HepG2 (cell line): ENCODE results near the gene LRBA. TPM values are rescaled to one million over a fixed set of nuclear protein-coding genes. Genes with fewer than 3 reads are reported as not detected.
A peak's percentile ranks its signal among the peaks of the same experiment; 100 is the strongest.

Experiments
- ATAC-seq: fragments of 200-7000 bp; cut with Tn5 transposase; 3 replicates; pipeline ENCODE4 v1.9.1; 2020; ENCODE audit warnings: mild to moderate bottlenecking, moderate library complexity
- BruUV-seq: library from RNA; stranded (reverse); fragments of 400-500 nt; replicated peaks from 2 replicates; lab custom pipeline; 2021; lab: Mats Ljungman, UMichigan
- CTCF ChIA-PET: fragments of 300-600 bp; formaldehyde crosslinking; extraction: SDS; loops from one replicate; lab custom pipeline; 2021; ENCODE audit warnings: low total read pairs, inconsistent platforms, low intra/inter-chr PET ratio; lab: Yijun Ruan, JAX
- POLR2A ChIA-PET: fragments of 350-600 bp; sonication (Branson Sonifier 250); formaldehyde crosslinking; loops from one replicate; lab custom pipeline; 2020; ENCODE audit warnings: antibody characterized with exemption, inconsistent platforms; lab: Yijun Ruan, JAX
- DNase-seq: peaks from one replicate; pipeline ENCODE4 v3.0.0-alpha.2; 2015; ENCODE audit warnings: low spot score
- FAIRE-seq: peaks from 3 replicates; lab custom pipeline; 2011; peaks lifted over from hg19 to GRCh38; lab: Jason Lieb, UNC
- H2AFZ ChIP-seq: one replicate; pipeline ENCODE4 v1.6.1; 2011; ENCODE audit warnings: low read length, inconsistent platforms
- H3K27ac ChIP-seq: fragments of 300-600 bp; 3 replicates; pipeline ENCODE4 v1.8.0; 2011; ENCODE audit warnings: mixed run types, mild to moderate bottlenecking, mixed read lengths, low read length, inconsistent platforms; ENCODE audit not compliant: insufficient read depth; ENCODE audit errors: extremely low read length
- H3K27me3 ChIP-seq, 2 experiments: fragments of 200-600 bp in 1 of 2; 2 replicates in 1 of 2; 3 replicates in 1 of 2; pipeline versions ENCODE4 v1.6.0 to v1.8.0; 2011; ENCODE audit warnings: low read length in 2 of 2, mild to moderate bottlenecking in 2 of 2, moderate library complexity in 2 of 2, inconsistent platforms in 1 of 2; ENCODE audit not compliant: insufficient read depth in 2 of 2, control insufficient read depth in 1 of 2
- H3K36me3 ChIP-seq, 2 experiments: fragments of 200-600 bp in 1 of 2; replicated peaks in 1 of 2; 2 replicates in 1 of 2; 3 replicates in 1 of 2; pipeline versions ENCODE4 v1.5.1 to v1.8.0; 2011; ENCODE audit warnings: low read length in 2 of 2, inconsistent platforms in 1 of 2; ENCODE audit not compliant: insufficient read depth in 2 of 2, control insufficient read depth in 1 of 2
- H3K4me1 ChIP-seq: 2 replicates; pipeline ENCODE4 v1.5.1; 2012; ENCODE audit warnings: low read length, inconsistent platforms; ENCODE audit not compliant: insufficient read depth
- H3K4me2 ChIP-seq: 2 replicates; pipeline ENCODE4 v1.6.0; 2011; ENCODE audit warnings: low read depth, low read length, inconsistent platforms
- H3K4me3 ChIP-seq, 3 experiments: fragments of 200-600 bp in 1 of 3; sonication (generic), shearing (Covaris generic) in 1 of 3; replicated peaks in 1 of 3; 2 replicates each; pipeline ENCODE4 v1.5.1; 2011 to 2016; ENCODE audit warnings: low read length in 3 of 3, inconsistent platforms in 2 of 3, low read depth in 2 of 3, mild to moderate bottlenecking in 2 of 3, control low read depth in 1 of 3, mixed read lengths in 1 of 3; ENCODE audit not compliant: insufficient read depth in 1 of 3
- H3K79me2 ChIP-seq: one replicate; pipeline ENCODE4 v1.6.1; 2011; ENCODE audit warnings: low read length, inconsistent platforms; ENCODE audit not compliant: insufficient read depth
- H3K9ac ChIP-seq: 2 replicates; pipeline ENCODE4 v1.6.0; 2011; ENCODE audit warnings: mild to moderate bottlenecking, low read depth, low read length, inconsistent platforms; ENCODE audit not compliant: insufficient read depth
- H3K9me3 ChIP-seq: 2 replicates; pipeline ENCODE4 v1.5.1; 2012; ENCODE audit warnings: mild to moderate bottlenecking, low read length
- H4K20me1 ChIP-seq: 2 replicates; pipeline ENCODE4 v1.6.0; 2011; ENCODE audit warnings: inconsistent platforms, mild to moderate bottlenecking, low read length, moderate library complexity; ENCODE audit not compliant: insufficient read depth
- CEBPB ChIP-seq: IDR thresholded peaks from 2 replicates; pipeline ENCODE4 v1.6.1; 2011; ENCODE audit warnings: low read depth, low read length, improper control_type of control experiment, borderline replicate concordance
- CEBPG ChIP-seq: IDR thresholded peaks from 2 replicates; pipeline ENCODE4 v1.6.1; 2016
- MTF2 ChIP-seq: sonication (generic); formaldehyde crosslinking; IDR thresholded peaks from 2 replicates; pipeline ENCODE4 v1.5.0; 2020; ENCODE audit warnings: missing genetic modification reagents, borderline replicate concordance
- SMC3 ChIP-seq: IDR thresholded peaks from 2 replicates; pipeline ENCODE4 v1.6.1; 2011; ENCODE audit warnings: low read length, improper control_type of control experiment
- TEAD3 ChIP-seq: optimal IDR thresholded peaks from 2 replicates; pipeline ENCODE3; 2016; ENCODE audit warnings: borderline replicate concordance
- ZMYM2 ChIP-seq: sonication (generic); formaldehyde crosslinking; IDR thresholded peaks from 2 replicates; pipeline ENCODE4 v1.8.0; 2022; ENCODE audit warnings: mild to moderate bottlenecking, missing genetic modification reagents
- ZNF121 ChIP-seq: sonication (generic); formaldehyde crosslinking; IDR thresholded peaks from 2 replicates; pipeline ENCODE4 v1.5.0; 2020; ENCODE audit warnings: mild to moderate bottlenecking, missing genetic modification reagents
- ZNF652 ChIP-seq: IDR thresholded peaks from 2 replicates; pipeline ENCODE4 v1.6.1; 2016; ENCODE audit warnings: low read depth, borderline replicate concordance
- WGBS: methylation state at CpG from one replicate; pipeline ENCODE4 v1.1.6; 2017; ENCODE audit warnings: low lambda C conversion rate; 5-methylcytosine and 5-hydroxymethylcytosine counted together
- in situ Hi-C: cut with HindIII; loops from 2 replicates; pipeline ENCODE4 v1.10.0; 2017; ENCODE audit warnings: low pct_unique_long_range_greater_than_20kb; ENCODE audit not compliant: extremely low pct_ligation_motif_present
- intact Hi-C: fragments of 100-400 bp; cut with micrococcal nuclease; formaldehyde crosslinking; loops from one replicate; pipeline ENCODE4 v1.10.0; 2022; ENCODE audit not compliant: unreplicated experiment
- polyA plus RNA-seq, 8 experiments: library from polyadenylated mRNA; depleted of rRNA in 3 of 8; stranded (reverse) in 7 of 8; unstranded in 1 of 8; fragments of >200 nt; fragmentation: Illumina TruSeq in 4 of 8; extraction: Trizol in 4 of 8; gene quantifications; 2 replicates each; pipeline versions ENCODE4 v1.2.1 to v1.2.3, GENCODE V29; 2011 to 2016; ENCODE audit warnings: low read depth in 4 of 8, missing spikeins in 1 of 8, mixed read lengths in 1 of 8; ENCODE audit not compliant: insufficient read depth in 1 of 8
- total RNA-seq, 5 experiments: library from RNA; depleted of rRNA; stranded (reverse); fragments of >200 nt; fragmentation: Illumina TruSeq; extraction: Trizol; gene quantifications; 2 replicates each; pipeline ENCODE4 v1.2.3, GENCODE V29; 2016; ENCODE audit warnings: low read depth in 1 of 5
- TF ChIP-seq, protein P1 (sequence below): sonication (generic); formaldehyde crosslinking; IDR thresholded peaks from 2 replicates; pipeline ENCODE4 v1.4.0; 2020; ENCODE audit warnings: low read depth, mild to moderate bottlenecking, missing genetic modification reagents
- TF ChIP-seq, protein P2 (sequence below): sonication (generic); formaldehyde crosslinking; IDR thresholded peaks from 2 replicates; pipeline ENCODE4 v1.4.0; 2020; ENCODE audit warnings: mild to moderate bottlenecking, missing genetic modification reagents

The LRBA gene
- total and polyA plus RNA-seq, 2 of the 13 experiments (the other 11 are each of a cell fraction or from before 2014, with no cell fraction given): 21.0 to 37.2 TPM

- no peak overlapping the region for H3K9ac ChIP-seq
- POLR2A ChIA-PET: no interaction called here
- TF ChIP-seq CEBPB (peak; percentile 96), ZNF121 (CRISPR knock-in tag) (peak; percentile 77), CEBPG (CRISPR knock-in tag) (peak; percentile 82), SMC3 (peak; percentile 9; the same call in 1 of the 2 replicates), ZNF652 (CRISPR knock-in tag) (peak; percentile 38; the same call in 1 of the 2 replicates)
- TF ChIP-seq, protein P1, sequence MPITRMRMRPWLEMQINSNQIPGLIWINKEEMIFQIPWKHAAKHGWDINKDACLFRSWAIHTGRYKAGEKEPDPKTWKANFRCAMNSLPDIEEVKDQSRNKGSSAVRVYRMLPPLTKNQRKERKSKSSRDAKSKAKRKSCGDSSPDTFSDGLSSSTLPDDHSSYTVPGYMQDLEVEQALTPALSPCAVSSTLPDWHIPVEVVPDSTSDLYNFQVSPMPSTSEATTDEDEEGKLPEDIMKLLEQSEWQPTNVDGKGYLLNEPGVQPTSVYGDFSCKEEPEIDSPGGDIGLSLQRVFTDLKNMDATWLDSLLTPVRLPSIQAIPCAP: no peak
- intact Hi-C loops: no loop called here
- H2AFZ ChIP-seq: no peak overlapping the region
- CTCF ChIA-PET: no interaction called here
- no peak overlapping the region for H3K27ac ChIP-seq
- no peak overlapping the region for H3K4me2 ChIP-seq
- FAIRE-seq: no peak
- no peaks in the 10 kb centered on the region for H3K79me2 ChIP-seq
- no TSS peak for BruUV-seq
- no peak for DNase-seq
- no peaks in the 10 kb centered on the region for H3K4me1 ChIP-seq
- H3K27me3 ChIP-seq: no peaks in the 10 kb centered on the region
- in situ Hi-C loops: no loop called here
- no peak overlapping the region for H3K4me3 ChIP-seq
- no peaks in the 10 kb centered on the region for H4K20me1 ChIP-seq
- no peaks in the 10 kb centered on the region for H3K36me3 ChIP-seq
- no peak for ATAC-seq
- H3K9me3 ChIP-seq: no peaks in the 10 kb centered on the region
- 92% methylated on average over 6 of the region's 6 CpGs for WGBS
These were observed 513.9 kb downstream of the LRBA start for GRCh38 chr4:150501009-150501727.

GRCh38 chr4:150497612-150498011, 517.5 kb downstream of the LRBA start:
- Histone ChIP-seq H4K20me1 (no peaks in the 10 kb centered on the region), H3K36me3 (no peaks in the 10 kb centered on the region), H3K4me1 (no peaks in the 10 kb centered on the region), H3K4me2 (no peak overlapping the region), H3K4me3 (no peak overlapping the region), H3K9ac (no peak overlapping the region), H3K27ac (no peak overlapping the region), H2AFZ (no peak overlapping the region), H3K79me2 (no peaks in the 10 kb centered on the region), H3K9me3 (no peaks in the 10 kb centered on the region), H3K27me3 (no peaks in the 10 kb centered on the region)
- intact Hi-C loops: no loop called here
- no TSS peak for BruUV-seq
- ATAC-seq: no peak
- DNase-seq: no peak
- in situ Hi-C loops: no loop called here
- no peak for TF ChIP-seq TEAD3 (CRISPR knock-in tag)
- TF ChIP-seq, protein P2, sequence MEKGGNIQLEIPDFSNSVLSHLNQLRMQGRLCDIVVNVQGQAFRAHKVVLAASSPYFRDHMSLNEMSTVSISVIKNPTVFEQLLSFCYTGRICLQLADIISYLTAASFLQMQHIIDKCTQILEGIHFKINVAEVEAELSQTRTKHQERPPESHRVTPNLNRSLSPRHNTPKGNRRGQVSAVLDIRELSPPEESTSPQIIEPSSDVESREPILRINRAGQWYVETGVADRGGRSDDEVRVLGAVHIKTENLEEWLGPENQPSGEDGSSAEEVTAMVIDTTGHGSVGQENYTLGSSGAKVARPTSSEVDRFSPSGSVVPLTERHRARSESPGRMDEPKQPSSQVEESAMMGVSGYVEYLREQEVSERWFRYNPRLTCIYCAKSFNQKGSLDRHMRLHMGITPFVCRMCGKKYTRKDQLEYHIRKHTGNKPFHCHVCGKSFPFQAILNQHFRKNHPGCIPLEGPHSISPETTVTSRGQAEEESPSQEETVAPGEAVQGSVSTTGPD (CRISPR knock-in tag): no peak
- no peak for TF ChIP-seq ZMYM2
- no peak for TF ChIP-seq MTF2 (CRISPR knock-in tag)
- ChIA-PET POLR2A (no interaction called here), CTCF (no interaction called here)
- FAIRE-seq: no peak
- WGBS: 97% methylated on average over 3 of the region's 3 CpGs
